Hematopoietic multipotent progenitor cell treated with erythropoietin and hydrocortisone succinate and interleukin-3 and kit ligand, for 4 days (in vitro differentiated cells): Measurements from ENCODE around the gene PTPRU.

ENCODE experiments used
- DNase-seq: peaks from one replicate; pipeline ENCODE4 v3.0.0-alpha.2; 2015

PTPRU gene

GRCh38 chr1:29319300-29320110 lies 83.2 kb downstream of the PTPRU start:
- no peak for DNase-seq

DNA sequence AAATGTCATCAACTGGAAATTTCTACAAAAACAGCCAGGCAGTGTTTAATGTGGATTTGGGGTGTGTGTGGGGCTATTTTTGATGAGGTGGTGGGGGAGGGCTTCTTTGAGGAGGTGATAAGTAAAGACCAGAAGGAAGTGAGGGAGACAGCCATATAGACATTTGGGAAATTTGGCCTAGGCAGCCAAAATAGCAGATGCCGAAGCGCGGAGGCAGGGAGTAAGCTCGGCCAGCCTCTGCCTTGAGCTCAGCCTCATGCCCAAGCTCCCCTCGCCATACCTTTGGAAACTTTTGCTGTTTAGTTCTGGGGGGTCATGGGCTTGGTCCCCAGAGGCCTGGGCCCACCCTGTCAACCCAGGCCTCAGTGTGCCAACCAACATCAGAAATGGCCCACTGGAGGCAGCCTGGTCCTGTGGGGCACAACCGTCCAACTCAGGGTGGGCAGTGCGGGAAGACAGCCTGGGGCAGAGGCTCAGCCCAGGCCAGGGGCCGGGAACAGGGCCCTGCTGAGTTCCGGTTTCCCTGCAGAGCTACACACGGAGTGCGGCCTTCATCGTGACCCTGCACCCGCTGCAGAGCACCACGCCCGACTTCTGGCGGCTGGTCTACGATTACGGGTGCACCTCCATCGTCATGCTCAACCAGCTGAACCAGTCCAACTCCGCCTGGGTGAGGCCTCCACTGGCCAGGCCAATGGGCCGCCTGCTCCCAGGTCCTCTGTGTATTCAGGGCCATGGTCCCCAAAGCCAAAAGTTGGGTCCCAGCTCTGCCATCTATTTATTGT lies 84.0 kb downstream of the PTPRU start:
- no peak for DNase-seq

DNA sequence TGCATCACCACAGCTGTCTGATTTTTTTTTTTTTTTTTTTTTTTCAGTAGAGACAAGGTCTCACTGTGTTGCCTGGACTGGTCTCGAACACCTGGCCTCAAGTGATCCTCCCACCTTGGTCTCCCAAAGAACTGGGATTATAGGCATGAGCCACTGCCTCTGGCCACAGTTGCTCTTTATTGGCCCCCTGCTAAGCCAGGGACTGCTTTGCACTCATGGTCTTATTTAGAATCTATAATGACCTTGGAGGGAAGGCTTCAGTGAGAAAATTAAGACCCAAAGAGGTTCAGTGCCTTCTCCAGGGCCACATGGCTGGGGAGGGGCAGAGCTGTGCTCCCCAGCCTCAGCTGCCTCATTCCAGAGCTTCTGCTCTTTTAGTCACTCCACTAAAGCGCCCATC lies 84.9 kb downstream of the PTPRU start:
- DNase-seq = no peak

- no peak for DNase-seq
These were observed 85.9 kb downstream of the PTPRU start for GRCh38 chr1:29322147-29322694.

DNA sequence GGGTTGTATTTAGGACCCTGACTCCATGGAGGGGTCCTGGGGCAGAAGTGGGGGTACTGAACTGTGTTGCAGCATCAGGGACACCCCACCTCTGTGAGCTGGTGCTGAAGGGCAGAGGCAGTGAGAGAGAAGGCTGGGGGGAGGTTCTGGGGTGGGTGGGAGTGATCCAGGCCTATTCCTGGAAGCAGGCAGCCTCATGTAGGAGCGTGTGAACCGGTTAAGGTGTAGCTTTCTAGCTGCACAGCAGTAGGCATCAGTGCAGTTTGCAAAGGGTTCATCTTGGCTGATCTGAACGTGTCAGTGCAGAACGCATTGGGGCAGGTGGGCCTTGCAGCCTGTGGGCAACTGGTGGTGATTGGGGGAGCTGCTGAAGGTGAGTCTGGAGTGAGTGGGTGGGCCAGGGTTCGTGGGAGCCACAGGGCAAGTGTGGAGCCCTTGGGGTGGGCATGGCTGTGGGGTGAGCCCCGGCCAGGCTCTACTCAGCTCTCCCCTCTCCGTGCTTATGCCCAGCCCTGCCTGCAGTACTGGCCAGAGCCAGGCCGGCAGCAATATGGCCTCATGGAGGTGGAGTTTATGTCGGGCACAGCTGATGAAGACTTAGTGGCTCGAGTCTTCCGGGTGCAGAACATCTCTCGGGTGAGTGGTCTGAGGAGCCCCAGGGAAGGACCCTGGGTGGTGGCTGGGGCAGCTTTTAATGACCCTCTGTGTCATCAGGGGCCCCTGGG lies 86.7 kb downstream of the PTPRU start:
- DNase-seq = no peak

DNA sequence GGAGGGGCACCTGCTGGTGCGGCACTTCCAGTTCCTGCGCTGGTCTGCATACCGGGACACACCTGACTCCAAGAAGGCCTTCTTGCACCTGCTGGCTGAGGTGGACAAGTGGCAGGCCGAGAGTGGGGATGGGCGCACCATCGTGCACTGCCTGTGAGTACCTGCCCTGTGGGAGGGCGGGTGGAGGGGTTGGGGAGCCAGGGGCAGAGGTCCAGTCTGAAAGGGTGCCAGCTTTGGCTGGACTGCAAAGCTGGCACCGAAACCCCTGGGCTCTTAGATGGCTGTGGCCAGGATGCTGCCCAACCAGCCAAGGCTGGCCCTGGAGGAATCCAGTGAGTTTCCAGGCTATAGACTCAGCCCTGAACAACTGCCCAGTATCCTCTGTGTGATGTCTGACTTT lies 87.3 kb downstream of the PTPRU start:
- no peak for DNase-seq

DNA sequence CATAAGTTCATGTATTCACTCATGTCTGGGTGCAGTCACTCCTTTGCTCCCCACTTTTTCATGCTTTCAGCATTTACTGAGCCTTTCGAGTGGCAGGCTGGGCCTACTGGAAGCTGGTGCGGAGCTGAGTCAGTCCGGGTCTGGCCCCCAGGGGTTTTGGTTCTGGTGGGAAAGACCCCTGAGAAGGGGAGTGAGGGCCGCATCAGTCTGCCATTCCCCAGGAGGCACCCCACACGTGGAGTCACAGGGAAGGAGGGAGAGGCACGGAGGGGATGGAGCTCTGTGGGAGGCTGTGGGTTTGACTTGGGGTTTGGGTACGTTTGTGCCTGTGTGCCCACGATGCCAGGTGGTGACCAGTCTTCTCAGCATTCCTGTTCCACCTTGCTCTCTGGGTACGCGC lies 87.9 kb downstream of the PTPRU start:
- no peak for DNase-seq

DNA sequence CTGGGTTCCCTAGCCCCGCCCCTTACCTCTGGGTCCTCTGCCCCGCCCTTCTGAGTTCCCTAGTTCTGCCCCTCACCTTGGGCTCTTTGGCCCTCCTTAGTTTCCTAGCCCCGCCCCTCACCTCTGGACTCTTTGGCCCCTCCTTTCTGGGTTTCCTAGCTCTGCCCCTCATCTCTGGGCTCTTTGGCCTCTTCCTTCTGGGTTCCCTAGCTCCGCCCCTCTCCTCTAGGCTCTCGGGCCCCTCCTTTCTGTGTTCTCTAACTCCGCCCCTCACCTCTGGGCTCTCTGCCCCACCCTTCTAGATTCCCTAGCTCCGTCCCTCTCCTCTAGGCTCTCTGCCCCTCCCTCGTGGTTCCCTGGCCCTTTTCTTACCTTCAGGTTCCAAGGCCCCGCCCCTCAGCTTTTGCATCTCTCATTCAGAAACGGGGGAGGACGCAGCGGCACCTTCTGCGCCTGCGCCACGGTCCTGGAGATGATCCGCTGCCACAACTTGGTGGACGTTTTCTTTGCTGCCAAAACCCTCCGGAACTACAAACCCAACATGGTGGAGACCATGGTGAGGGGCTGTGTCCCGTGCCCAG lies 88.5 kb downstream of the PTPRU start:
- peak; percentile 41 for DNase-seq

DNA sequence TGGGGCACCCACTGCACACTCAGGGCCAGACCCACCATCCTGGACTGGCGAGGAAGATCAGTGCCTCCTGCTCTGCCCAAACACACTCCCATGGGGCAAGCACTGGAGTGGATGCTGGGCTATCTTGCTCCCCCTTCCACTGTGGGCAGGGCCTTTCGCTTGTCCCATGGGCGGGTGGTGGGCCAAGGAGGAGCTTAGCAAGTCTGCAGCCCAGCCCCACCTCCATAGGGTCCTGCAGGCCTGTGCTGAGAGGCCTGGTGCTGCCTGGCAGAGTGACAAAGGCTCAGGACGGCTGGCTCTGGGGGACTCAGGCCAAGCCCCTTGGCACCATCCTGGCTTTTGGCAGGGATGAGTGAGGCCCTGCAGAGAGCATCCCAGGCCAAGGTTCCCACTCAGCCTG lies 89.4 kb downstream of the PTPRU start:
- DNase-seq = no peak

DNA sequence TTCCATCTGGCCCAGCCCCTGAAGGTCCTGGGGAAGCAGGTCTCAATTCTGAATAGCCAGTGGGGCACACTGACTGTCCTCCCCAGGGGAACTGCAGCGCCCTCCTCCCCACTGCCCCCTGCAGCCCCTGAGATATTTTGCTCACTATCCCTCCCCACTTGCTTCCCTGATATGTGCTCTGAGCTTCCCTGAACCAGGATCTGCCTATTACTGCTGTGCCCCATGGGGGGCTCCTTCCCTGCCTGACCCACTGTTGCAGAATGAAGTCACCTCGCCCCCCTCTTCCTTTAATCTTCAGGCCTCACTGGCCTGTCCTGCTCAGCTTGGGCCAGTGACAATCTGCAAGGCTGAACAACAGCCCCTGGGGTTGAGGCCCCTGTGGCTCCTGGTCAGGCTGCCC lies 89.8 kb downstream of the PTPRU start:
- DNase-seq = no peak

DNA sequence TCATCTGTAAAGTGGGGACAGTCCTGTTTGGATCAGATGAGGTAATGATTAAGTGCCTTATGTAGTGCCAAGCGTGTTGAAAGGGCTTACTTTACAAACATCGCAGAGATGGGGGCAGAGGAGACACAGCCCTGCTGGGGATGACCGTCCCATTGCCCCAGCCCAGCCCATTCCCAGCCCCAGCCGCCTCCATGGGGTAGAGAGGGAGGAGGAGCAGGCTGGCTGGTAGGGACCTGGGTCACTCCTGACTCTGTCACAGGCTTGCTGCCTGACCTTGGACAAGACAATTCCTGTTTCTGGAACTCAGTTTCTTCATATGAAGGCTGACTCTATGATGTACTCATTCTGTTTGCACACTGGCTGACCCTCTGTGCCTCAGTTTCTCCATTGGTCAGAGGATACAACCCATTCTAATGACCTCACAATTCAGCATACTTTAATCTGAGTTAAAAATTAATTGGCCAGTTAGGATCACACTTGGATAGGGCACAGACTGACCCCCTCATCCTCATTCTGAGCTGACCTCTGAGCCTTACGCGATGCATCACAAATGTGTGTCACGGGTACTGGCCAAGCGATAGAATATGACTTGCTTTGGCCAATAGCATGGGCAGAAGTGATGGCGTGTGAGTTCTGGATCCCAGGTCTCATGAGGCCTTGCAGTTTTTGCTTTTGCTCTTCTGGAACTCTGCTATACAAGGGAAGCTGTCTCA lies 91.1 kb downstream of the PTPRU start:
- no peak for DNase-seq

DNA sequence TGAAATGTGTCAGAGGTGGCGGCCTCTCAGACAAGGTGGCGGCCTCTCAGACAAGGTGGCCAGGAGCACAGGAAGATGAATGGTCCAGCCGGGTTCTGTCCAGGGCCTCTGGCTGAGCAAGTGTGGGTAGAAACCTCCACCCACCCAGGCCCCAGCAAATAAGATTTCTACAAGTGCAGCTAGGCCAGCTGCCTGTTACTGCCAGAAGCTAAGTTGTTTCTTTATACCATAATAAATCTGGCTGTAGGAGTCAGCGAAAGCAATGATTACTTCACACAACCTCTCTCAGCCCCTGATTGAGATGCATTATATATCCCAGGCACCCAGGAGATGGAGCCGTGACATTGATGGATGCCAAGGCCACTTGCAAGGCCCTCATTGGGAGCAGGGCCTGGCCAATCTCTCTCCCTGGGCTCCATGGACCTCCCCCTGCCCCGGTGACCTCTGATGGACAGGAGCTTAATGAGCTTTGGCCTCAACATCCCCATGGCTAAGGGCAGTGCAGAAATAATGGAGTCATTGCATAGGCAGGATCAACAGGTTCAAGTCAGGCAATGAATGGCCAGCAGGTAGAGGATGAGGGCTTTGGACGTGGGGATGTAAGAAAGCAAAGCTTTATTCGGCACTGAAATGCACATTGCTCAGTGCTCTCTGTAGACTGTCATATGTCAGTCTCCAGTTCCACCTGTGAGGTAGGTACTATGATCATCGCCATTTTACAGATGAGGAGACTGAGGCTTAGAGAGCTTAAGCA lies 92.9 kb downstream of the PTPRU start:
- no peak for DNase-seq

GRCh38 chr1:29330089-29330488 lies 93.8 kb downstream of the PTPRU start:
- no peak for DNase-seq

DNA sequence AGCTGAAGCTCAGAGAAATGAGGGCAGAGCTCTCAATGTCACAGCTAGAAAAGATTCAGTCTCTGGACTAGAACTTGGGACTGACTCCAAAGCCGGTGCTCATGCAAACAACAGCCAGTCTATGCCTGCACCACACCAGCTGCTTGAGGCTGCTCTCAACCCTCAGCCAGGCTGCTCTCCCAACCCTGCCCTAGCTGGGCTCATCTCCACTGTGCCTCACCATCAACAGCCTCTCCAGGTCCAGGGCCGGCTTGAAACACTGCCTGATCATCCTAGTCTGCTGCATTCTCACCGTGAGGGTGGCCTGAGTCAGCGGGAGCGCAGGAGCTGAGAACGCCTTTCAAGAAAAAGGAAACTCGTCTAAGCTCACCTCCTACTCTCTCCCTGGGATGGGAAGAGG lies 94.5 kb downstream of the PTPRU start:
- no peak for DNase-seq

DNA sequence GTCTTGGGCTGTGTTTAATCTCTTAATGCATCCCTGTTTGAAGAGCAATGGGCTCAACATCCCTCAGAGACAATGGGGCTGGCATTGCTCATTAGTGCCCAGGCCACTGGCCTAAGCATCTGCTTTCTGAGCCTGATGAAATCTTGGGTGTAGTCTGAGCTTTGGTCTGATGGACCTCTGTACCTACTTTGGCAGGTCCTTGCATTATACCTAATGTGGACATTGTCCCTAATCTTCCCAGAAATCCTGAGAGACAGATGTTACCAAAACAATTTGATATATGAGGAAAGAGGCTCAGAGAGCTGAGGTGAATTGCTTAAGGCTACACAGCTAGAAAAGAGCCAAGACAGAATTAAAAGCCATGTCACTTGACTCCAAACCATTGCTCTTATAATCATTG lies 95.0 kb downstream of the PTPRU start:
- DNase-seq = no peak

GRCh38 chr1:29331729-29332128 lies 95.4 kb downstream of the PTPRU start:
- no peak for DNase-seq

- DNase-seq = peak; percentile 68
These were observed 95.9 kb downstream of the PTPRU start for GRCh38 chr1:29332204-29332603.

- no peak for DNase-seq
These were observed 96.7 kb downstream of the PTPRU start for GRCh38 chr1:29333008-29333407.

GRCh38 chr1:29335573-29335972 lies 99.3 kb downstream of the PTPRU start:
- no peak for DNase-seq

GRCh38 chr1:29338908-29339575 lies 102.7 kb downstream of the PTPRU start:
- no peak for DNase-seq

DNA sequence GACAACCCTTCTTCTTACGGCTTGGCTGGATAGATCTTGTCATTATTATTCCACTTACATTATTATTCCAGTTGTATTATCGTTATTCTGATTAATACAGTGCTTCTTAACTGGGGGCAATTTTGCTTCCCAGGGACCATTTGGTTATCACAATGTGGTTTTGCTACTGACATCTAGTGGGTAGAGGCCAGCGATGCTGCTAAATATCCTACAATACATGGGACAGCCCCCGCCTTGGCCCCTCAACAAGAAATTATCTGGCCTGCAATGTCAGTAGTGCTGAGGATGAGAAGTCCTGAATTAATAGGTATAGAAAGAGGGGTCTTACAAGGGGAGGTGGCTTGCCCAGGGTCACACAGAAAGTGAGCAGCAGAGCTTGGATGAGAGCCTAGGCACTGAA lies 105.6 kb downstream of the PTPRU start:
- DNase-seq = peak; percentile 15
